Measurements from ENCODE around the gene LRRTM3. TPM values are rescaled to one million over a fixed set of nuclear protein-coding genes. Genes with fewer than 3 reads are reported as not detected.

Gene LRRTM3
- total RNA-seq, 1 donor from 2014 or later = not detected

DNA sequence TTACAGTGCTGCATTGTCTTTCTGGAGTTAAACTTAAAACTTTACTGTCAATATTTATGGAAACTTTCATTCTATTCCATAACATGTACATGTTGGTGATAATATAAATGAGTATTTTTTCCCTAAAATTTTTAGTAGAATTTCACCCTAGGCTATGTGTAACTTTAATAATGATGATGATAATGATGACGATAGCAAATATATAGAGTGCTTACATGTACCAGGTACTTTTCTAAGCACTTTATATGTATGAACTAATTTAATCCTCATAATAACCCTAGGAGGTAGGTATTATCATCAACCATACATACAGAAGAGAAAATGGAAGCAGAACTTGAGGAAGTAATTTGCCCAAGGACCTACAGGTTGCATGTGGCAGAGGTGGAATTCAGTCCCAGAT is 85.6 kb downstream of the LRRTM3 start:
- no peak for DNase-seq (ENCODE audit: low spot score)
- no peak for ATAC-seq

DNA sequence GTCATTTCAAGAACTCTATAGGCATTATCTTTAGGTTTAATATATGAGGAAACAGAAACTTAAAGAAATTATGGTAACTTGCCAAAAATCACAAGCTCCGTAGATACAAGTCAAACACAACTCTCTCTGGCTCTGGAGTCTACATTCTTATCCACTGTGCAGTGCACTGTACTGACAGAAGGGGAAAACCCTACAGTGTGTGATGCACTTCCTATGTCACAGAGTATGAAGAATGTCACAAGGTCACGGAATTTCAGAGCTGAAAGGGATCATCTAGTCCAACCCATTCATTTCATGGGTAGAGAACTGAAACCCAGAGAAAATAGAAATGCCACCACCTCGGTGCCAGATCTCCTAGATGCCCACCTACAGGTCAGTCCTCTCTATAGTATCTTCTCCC is 86.1 kb downstream of the LRRTM3 start:
- ATAC-seq (no peak), DNase-seq (ENCODE audit: low spot score) (no peak)

DNA sequence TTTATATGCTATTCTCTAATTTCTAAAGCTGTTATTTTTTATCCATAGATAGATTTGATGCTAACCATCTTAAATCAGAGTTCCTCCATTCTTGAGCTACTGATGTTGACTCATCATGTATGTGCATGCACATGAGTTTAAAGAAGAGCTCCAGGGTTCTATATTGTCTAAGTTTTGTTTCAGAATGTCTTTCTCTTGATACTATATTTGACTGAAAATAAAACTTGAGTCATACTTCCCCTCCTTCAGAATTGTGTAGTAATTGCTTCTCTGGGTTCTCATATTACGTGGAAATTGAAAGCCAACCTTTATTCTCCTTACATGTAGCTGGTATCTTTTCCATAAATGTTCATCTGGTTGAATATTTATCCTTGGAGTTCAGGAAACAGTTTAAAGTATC is 89.4 kb downstream of the LRRTM3 start:
- no peak for DNase-seq (ENCODE audit: low spot score)
- no peak for ATAC-seq

DNA sequence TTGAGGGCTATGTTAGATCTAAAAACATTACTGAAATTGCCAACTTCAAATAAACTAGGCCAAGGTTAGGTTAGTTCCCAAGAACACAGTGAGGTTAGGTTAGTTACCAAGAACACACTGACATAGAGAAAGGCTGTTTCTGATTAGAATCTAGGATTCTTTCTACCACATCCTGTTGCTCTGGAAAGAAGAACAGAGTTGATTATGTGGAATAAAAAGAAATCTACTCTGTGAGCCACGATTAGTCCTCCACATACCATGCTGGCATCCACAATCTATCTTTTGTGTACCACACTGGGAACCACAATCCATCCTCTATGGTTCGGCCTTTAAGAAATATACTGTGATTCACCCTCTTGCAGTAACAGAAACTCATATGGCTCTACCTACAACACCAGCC is 91.4 kb downstream of the LRRTM3 start:
- no peak for DNase-seq (ENCODE audit: low spot score)
- no peak for ATAC-seq

DNA sequence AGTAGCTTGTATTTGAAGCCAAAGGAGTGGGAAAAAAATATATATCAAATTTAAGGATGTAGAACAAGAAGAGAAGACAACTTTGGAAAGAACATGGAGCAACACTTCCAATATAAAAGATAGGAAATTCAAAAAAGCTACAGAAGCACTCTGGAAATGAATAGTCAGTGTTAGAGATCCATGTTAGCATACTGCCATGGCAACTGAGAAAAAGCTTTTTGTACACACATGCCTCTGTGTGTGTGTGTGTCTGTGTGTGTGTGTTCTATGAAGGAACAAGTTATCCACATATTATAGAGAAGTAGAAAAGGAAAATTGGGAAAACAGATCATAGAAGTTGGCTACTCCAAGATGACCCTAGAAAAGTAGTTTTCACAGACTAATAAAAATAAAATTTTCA is 96.3 kb downstream of the LRRTM3 start:
- ATAC-seq (no peak), DNase-seq (ENCODE audit: low spot score) (no peak)

DNA sequence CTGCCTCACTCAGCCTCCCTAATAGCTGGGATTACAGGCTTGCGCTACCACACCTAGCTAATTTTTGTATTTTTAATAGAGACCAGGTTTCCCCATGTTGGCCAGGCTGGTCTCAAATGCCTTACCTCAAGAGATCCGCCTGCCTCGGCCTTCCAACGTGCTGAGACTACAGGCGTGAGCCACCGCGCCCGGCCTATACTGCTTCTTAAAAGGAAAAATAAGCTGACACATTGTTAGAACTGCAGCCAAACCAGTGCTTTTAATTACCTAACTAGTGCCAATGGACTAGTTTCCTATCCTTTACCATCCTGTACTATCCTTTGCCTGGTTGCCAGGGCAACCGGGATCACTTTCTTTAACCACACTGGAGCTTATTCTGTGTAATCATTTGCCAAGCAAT is 108.0 kb downstream of the LRRTM3 start:
- DNase-seq (ENCODE audit: low spot score) (no peak), ATAC-seq (no peak)

DNA sequence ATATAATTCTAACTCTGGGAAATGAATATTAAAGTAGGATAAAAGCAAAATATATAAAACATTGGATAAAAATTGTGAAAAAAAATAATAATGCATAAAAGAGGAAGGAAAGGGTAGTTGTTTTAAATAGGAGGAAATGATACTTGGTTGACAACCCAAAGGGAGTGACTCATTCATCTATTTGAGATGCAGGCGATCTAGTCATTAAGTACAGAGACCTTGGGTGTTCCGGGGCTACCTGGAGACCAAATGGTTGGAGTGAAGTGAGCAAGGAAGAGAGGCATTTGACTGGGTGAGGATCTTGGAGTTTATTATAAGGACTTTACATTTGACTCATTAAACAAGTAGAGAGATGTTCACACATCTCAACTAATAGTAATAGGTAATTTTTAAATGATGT is 111.0 kb downstream of the LRRTM3 start:
- no peak for ATAC-seq
- no peak for DNase-seq (ENCODE audit: low spot score)

DNA sequence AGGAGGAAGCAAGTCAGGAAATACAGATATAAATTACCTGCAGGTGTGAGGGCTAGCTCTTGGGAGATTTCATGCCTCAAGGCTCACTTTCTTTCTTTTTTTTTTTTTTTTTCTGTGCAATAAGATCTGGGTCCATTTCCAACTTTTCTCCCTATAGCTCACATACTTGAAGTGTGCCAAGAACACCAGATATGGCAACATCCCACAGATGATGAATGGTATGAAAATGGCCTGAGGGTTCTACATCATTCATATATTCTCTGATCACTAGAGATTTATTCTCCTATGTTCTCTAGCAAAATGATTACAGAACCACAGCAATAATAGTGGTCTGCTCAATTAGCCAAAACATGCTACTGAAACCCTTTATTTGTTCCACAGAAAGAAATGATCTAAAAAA is 117.2 kb downstream of the LRRTM3 start:
- no peak for DNase-seq (ENCODE audit: low spot score)
- ATAC-seq = no peak

DNA sequence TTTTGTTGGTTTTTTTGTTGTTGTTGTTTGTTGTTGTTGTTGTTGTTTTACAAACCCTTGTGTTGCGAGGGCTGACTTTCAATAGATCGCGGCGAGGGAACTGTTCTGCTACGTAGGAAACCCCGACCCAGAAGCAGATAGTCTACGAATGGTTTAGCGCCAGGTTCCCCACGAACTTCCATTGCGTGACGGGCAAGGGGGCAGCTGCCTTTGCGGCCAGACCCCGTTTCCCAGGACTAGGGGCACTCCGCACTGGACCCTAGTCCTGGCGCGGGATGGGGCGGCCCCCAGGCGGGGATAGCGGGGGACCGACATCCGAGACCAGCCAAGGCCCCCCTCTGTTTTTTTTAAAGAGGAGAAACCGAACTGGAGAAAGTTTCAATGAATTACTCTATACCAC is 119.6 kb downstream of the LRRTM3 start:
- DNase-seq (ENCODE audit: low spot score) = no peak
- ATAC-seq = no peak

DNA sequence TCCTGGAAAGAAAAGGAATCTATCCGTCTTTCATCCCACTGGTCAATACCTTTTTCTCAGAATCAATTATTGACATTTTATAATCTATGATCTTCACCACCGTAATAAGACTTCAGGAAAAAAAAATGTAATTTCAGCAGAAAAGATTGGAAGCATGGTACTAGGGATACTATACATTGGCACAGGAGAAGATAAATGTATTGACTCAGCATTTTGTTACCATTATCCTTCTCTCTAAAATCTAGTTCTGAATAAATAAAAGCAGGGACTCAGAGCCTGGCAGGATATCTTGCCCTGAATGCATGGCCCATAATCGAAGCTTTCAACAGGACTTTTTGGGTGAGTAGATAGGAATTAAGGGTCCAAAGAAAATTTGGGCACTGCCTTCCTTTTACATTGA is 120.7 kb downstream of the LRRTM3 start:
- DNase-seq (ENCODE audit: low spot score) = no peak

DNA sequence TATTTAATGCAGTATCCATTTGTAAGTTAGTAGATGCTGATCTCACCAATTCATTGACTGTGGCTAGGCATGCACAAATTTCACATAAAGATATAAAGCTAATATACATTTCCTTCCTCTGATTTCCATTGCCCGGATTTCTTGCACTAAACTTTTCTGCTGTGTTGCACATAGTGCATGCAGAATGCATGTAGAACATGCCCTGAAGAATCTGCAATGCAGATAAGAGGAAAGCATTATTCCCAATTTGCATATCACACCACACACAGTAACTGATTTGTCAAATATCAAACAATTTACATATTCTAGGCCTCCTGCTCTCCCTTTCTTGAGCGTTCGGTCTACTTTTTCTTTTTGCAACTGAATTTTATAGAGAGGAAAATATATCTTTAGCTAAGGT is 124.2 kb downstream of the LRRTM3 start:
- no peak for ATAC-seq
- no peak for DNase-seq (ENCODE audit: low spot score)

More for the DNA sequence above, 120.7 kb downstream of the LRRTM3 start:
- ATAC-seq = no peak

DNA sequence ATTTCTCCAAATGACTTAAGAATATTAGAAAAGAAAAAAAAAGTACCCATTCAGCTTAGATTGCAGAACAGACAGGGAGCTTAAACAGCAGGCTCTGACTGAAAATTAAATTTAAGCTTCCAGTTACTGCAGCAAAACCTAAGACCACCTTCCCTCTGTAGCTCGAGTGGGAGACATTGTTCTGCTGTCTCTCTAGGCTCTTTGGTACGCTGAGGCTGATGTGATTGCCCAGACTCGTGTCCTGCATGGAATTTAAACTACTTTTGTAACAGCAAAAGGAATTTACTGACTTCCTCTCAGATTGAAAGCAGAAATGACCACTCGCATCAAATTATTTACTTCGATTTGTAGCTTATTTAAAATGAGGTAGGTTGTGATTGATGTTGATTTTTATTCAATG is 124.6 kb downstream of the LRRTM3 start:
- DNase-seq (ENCODE audit: low spot score) = no peak
- ATAC-seq = no peak

DNA sequence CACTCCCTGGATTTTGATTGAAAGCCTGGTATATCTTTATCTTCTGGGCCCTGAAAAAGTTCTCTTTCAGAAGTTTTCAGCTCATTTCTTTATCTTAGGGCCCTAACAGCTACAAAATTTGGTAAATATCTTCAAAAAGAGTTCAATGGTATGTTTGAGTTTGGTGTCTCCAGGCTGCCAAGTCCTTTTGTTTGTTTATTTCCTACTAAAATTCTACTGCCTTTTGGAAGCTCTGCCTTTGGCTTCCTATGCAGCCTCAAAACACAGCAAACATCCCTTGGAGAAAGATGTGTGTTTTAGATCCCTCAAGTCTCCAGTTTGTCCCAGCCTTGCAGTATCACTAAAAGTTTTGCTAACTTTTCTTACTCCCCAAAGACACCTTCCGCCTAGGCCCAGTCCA is 146.8 kb downstream of the LRRTM3 start:
- ATAC-seq = peak; percentile 60
- DNase-seq (ENCODE audit: low spot score) = no peak

DNA sequence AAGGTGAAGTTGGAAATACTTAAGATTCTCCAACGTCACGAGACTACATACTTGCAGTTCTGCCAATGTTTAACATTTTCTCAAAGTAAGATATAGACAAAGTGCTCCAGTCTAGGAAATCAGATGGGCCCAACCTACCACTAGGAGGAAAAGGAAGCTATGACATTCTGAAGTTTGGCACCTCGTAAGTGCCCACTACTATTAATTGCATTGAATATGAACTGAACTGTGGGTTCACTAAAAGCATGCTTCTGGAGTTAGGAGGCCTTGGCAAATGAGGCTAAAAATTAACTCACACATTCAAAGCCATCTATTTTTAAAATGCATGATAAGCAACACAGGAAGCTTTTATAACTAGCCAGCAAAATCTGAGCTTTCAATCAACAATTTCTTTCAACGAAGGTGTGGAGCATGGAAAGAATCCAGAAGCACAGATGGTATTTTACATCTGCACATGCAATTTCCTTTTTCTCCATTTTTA is 149.7 kb downstream of the LRRTM3 start:
- ATAC-seq = no peak
- no peak for DNase-seq (ENCODE audit: low spot score)

DNA sequence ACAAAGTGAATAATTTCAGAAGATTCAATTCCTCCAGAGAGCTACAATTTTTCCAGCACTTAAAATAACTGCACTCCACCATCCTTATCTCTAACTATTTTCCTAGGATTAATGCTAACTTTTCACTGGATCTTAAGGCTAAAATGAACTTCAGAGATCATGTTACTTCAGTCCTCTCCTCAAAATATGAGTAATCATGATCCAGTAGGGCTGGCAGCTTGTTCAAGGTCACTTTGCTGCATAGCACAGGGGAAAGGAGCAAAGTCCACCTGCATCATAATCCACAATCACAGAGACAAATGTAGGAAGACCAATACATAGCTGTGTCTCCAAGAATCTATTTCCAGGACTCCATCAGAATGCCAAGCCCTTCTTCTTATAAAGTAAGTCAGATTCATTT is 150.3 kb downstream of the LRRTM3 start:
- DNase-seq (ENCODE audit: low spot score) (no peak), ATAC-seq (peak; percentile 64)

DNA sequence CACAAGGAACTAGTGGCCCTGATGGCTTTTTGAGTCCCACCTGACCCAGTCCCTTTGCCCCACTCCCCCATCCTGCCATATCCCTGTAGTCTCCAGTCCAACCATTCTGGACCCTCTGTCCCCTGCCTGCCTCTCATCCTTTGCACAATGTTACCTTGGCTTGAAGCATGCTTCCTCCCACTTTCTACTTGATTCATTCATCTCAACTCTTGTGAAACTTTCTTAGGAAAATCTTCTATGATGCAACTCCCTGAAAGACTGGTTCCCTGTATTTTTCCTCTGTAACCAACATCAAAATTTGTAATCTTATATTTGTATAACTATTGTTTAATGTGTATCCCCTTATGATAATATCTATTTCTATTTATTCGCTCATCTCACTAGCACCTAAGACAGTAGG is 151.5 kb downstream of the LRRTM3 start:
- no peak for DNase-seq (ENCODE audit: low spot score)
- no peak for ATAC-seq

DNA sequence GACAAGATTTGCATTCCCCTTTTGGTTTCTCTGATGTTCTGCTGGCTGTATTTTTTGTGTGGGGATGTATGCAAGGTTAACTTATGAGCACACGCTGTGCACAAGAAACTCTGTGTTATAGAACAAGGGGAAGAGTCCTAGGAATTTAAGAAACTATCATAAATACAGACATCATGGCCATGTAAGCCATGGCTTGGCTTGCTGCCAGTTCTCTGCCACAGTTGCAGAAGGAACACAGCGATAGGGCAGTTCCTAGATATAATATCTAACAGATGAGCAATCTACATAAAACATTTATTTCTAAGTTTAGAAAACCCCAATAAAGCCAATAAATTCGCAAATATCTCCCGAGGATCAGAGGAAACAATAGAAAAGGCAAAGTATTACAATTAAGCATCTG is 153.3 kb downstream of the LRRTM3 start:
- no peak for ATAC-seq
- no peak for DNase-seq (ENCODE audit: low spot score)

DNA sequence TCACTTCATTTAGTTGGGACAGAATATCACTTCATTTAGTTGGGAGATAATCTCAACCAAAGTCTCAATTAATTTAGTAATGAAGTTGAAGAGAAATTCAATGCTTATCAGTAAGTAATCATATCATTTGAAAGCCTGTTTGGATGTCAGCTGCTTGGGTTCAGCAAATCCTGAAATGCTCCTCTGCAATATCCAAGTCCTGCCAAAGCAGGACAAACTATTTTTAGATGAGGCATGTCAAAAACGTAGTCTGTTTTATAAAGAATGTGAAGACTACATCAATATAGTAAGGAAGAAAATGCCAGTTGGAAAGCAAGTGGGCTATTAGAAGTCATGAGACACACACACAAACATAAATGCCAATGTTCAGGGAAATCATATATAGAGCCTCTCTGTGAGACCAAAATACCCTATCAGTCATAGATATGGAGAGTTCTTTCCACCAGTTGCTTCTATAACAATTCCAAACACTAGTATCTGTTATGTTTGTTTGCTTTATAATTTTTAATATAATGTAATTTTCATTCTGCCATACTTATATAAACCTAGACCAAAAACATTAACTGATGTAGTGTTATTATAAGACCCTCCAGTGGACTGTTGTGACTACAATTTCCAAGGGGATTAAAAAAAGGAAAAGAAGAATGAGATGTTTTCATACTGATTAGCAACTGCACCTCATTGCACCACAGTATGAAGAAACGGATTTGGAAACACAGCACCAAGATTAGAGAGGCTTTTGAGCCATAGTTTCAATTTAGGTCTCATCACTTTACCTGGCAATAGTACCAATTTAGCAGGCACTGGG is 160.7 kb downstream of the LRRTM3 start:
- DNase-seq (ENCODE audit: low spot score) (no peak), ATAC-seq (peak; percentile 75)

DNA sequence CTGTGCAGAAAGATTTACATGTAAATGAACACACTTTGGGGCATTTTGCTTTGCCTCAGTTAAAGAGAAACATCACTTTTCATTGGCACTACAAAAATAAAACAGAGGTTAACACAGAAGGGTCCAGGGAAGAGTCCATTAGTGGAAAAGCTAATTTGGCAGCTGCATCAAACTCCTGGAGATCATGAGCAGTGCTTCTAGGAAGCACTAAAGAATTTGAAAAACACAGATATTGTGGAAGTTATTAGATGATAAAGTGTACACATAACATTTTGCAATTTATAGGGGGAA is 161.2 kb downstream of the LRRTM3 start:
- DNase-seq (ENCODE audit: low spot score) = no peak
- ATAC-seq = peak; percentile 84

DNA sequence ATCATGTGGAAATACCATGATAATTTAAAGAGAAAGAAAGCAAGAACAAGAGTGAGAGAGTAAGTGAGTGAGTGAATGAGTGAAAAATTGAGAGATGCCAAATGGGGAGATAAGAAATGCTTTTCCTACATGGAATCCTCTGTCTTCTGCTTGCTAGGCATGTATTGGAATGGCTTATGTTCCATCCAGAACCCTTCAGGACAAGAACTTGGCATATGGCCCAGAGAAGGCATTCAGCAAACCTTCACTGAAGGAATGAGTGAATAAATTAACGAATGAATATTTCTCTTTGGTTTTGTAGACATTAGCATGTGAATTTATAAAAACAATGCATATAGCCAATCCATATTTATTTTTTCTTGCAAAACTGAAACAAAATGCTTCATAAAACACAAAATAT is 162.2 kb downstream of the LRRTM3 start:
- ATAC-seq (no peak), DNase-seq (ENCODE audit: low spot score) (no peak)

DNA sequence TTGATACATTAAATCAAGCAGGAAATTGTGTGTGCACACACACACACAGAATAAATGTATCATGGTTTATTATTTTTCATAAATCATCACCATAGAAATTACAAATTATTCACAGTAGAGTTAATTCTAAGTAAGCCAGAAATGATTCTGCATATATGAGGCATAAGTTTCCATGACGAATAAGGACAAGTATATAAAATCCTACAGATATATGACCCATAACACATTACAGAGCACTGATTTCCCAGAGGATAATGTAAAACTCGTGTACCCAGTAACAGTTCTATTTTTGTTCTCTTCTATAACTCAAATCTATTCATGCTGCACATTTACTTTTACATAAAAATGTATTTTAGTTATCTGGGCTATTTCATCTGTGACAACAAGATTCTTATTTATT is 169.7 kb downstream of the LRRTM3 start:
- no peak for DNase-seq (ENCODE audit: low spot score)
- no peak for ATAC-seq

DNA sequence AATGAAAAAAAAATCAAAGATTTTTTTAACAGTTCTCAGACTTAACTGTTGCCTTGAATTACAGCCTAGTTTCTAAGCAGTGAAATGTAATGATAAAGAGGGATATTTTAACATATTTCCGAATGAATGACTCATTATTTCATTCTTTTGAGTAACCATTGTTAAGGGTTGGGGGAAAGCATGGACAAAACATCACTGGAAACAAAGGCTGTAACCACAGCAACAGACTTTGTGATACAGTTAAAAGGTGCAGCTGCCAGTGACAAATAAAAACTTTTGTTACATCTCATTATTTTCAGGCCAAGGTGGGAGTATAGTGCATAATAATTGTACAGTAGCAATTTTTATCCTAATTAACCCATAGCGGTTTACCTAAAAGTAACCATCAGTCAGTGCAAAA is 172.6 kb downstream of the LRRTM3 start:
- ATAC-seq (no peak), DNase-seq (ENCODE audit: low spot score) (no peak)

DNA sequence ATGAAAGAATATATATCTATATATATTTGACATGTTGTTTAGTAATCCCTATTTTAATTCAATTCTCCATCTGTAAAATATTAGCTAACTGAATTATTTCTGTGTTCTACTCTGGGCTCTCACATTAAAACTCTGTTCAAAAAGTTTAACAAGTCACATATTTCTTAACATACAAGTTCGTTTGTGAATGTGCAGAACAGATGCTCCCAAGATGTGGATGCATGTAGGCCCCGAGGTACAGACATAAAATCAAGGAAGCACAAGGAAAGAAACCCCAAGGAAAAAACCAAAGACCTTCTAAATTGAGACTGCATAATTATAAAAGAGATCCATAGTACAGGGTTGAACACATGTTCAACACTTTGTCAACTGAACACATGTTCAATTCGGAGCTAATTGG is 175.1 kb downstream of the LRRTM3 start:
- ATAC-seq = no peak
- DNase-seq (ENCODE audit: low spot score) = no peak
